ENCODE data around the gene SMARCB1.

- no peak for TF ChIP-seq CTCF (conservative IDR thresholded peaks at IDR 0.05 in 1 of 2, IDR thresholded peaks at IDR 0.05 in 1 of 2; ENCODE audit: low read depth in 1 of 2, low read length in 2 of 2)
- no peak for TF ChIP-seq EZH2 (IDR thresholded peaks at IDR 0.05; ENCODE audit: low read length, missing control alignments)
Observed at GRCh38 chr22:23755711-23756110, 31.1 kb upstream of the SMARCB1 start.

Measured in fibroblast of lung (primary cell).